ENCODE measurements around the gene GPBP1L1. TPM values are rescaled to one million over a fixed set of nuclear protein-coding genes. Genes with fewer than 3 reads are reported as not detected.
"Not testable (repeated sequence)": the region's sequence is repeated elsewhere in the genome, so short reads cannot be mapped to it uniquely, and the experiment has no call there.

Gene GPBP1L1
- total and polyA plus RNA-seq, 7 experiments from 2014 or later = 104 to 180 (median 112) TPM

DNA sequence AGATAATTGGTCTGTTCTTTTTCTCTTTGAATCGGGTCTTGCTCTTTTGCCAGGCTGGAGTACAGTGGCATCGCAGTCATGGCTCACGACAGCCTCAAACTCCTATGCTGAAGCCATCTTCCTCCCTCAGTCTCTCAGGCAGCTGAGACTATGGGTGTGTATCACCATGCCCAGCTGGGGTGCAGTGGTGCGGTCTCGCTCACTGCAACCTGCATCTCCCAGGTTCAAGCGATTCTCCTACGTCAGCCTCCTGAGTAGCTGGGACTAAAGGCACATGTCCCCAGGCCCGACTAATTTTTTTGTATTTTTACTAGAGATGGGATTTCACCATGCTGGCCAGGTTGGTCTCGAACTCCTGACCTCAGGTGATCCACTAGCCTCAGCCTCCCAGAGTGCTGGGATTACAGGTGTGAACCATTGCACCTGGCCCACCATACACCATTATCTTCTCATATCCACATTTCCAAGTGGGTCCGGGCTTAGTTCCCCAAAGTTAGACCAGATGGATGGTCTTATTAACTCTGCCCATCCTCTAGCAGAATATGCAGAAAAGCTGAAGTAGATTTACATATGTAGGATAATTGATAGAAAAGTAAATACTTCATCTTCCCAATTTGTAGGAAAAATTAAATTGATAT is 75.6 kb downstream of the GPBP1L1 start:
- H3K4me3 ChIP-seq (ENCODE audit: low read length) = no peak overlapping the region
- peaks cover 9 to 81% (median 18%) of the 10 kb centered on the region in 3 experiments for H3K36me3 ChIP-seq (ENCODE audit: control insufficient read depth in 2 of 3, insufficient read depth in 3 of 3, low read length in 3 of 3)
- ChIA-PET CTCF (no interaction called here), POLR2A (no interaction called here)
- H3K36me3 Mint-ChIP-seq = peaks cover 8 to 48% (median 31%) of the 10 kb centered on the region in 5 donors
- peaks cover 11 to 29% (median 24%) of the 10 kb centered on the region in 7 donors for H3K4me1 Mint-ChIP-seq
- peak overlapping the region in 4 of 9 donors; percentile 12 to 38 (median 24) for H3K27ac Mint-ChIP-seq
- ATAC-seq (peak; percentile 18), DNase-seq (no peak)
- H3K9me3 Mint-ChIP-seq = no peaks in the 10 kb centered on the region
- intact Hi-C loops (cut with micrococcal nuclease) = no loop called here
- no peak overlapping the region for H3K4me3 Mint-ChIP-seq
- peaks cover 0 to 4% of the 10 kb centered on the region in 2 donors for H3K4me1 ChIP-seq (ENCODE audit: control insufficient read depth in 2 of 2, insufficient read depth in 2 of 2, low read length in 2 of 2)
- no peaks in the 10 kb centered on the region for H3K27me3 Mint-ChIP-seq
- H3K27ac ChIP-seq (ENCODE audit: low read depth, low read length) = no peak overlapping the region
- H3K9me3 ChIP-seq (ENCODE audit: control insufficient read depth in 2 of 3, low read length in 3 of 3) = no peaks in the 10 kb centered on the region
- no peaks in the 10 kb centered on the region for H3K27me3 ChIP-seq (ENCODE audit: control insufficient read depth in 2 of 2, insufficient read depth in 2 of 2, low read length in 2 of 2)

DNA sequence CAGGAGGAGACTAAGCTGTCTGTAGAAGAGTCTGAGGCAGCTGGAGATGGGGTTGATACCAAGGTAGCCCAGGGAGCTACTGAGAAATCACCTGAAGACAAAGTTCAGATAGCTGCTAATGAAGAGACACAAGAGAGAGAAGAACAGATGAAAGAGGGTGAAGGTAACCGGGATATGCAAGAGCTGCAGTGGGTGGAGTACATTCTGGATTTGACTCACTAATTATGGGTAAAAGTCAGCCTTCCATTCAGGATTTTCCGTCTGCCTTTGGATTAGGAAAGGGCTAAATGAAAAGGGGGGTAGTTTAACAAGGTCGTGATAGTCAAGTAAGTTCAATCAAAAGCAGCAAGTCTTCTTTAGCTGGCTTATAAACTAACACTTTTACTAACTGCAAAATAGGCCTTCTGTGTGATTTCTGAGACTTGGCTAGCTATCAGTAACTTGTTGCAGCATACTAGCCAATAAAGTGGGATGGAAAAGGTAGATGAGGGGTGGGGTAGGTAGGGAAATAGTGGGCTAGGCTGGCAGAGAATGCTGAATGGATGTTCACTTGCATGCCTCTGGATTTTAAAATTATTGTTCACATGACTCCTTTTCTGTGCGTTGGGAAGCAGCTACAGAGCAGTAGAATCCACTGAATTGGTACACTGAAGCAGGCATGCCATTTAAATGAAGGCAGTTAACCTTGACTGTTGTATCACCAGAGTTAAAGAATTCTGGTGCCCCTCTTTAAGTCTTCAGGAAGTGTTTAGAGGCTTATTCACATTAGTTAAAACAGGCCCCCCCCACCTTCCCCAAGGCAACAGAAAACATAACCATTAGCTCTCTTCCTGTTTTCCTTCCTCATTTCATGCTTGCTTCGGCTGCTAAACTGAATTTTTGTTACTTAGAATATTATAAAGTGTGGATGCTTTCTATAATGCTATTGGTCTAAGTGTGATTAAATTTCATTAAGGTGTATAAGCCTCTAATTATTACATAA is 77.9 kb downstream of the GPBP1L1 start:
- ChIA-PET CTCF (no interaction called here), POLR2A (interaction anchor here (0.6 kb wide), 2 partner anchors 22 to 142 kb away, joined by 3 to 5 read pairs; no protein-coding TSS in a partner anchor)
- Mint-ChIP-seq H3K36me3 (peaks cover 8 to 48% (median 35%) of the 10 kb centered on the region in 5 donors), H3K4me1 (peaks cover 11 to 29% (median 25%) of the 10 kb centered on the region in 7 donors), H3K27ac (peak overlapping the region; percentile 31 to 93 (median 68)), H3K4me3 (peak overlapping the region in 1 of 10 donors; percentile 4), H3K27me3 (no peaks in the 10 kb centered on the region), H3K9me3 (no peaks in the 10 kb centered on the region)
- ATAC-seq = peak; percentile 49
- Histone ChIP-seq H3K4me1 (ENCODE audit: control insufficient read depth in 2 of 2, insufficient read depth in 2 of 2, low read length in 2 of 2) (peaks cover 0 to 4% of the 10 kb centered on the region in 2 donors), H3K27me3 (ENCODE audit: control insufficient read depth in 2 of 2, insufficient read depth in 2 of 2, low read length in 2 of 2) (no peaks in the 10 kb centered on the region), H3K27ac (ENCODE audit: low read depth, low read length) (no peak overlapping the region), H3K36me3 (ENCODE audit: control insufficient read depth in 2 of 3, insufficient read depth in 3 of 3, low read length in 3 of 3) (peaks cover 12 to 76% (median 28%) of the 10 kb centered on the region in 3 experiments), H3K4me3 (ENCODE audit: low read length) (no peak overlapping the region), H3K9me3 (ENCODE audit: control insufficient read depth in 2 of 3, low read length in 3 of 3) (no peaks in the 10 kb centered on the region)
- no peak for DNase-seq
- intact Hi-C loops (cut with micrococcal nuclease) = no loop called here

- peak overlapping the region; percentile 23 to 93 (median 75) for H3K27ac Mint-ChIP-seq
- POLR2A ChIA-PET = interaction anchor here (1.2 kb wide), 1 partner anchor 23 kb away, joined by 3 read pairs; no protein-coding TSS in a partner anchor
- no peaks in the 10 kb centered on the region for H3K9me3 ChIP-seq (ENCODE audit: control insufficient read depth in 2 of 3, low read length in 3 of 3)
- no peaks in the 10 kb centered on the region for H3K9me3 Mint-ChIP-seq
- DNase-seq (no peak), ATAC-seq (no peak)
- H3K4me3 Mint-ChIP-seq = peak overlapping the region in 1 of 10 donors; percentile 14
- intact Hi-C loops (cut with micrococcal nuclease) = no loop called here
- H3K27me3 ChIP-seq (ENCODE audit: control insufficient read depth in 2 of 2, insufficient read depth in 2 of 2, low read length in 2 of 2) = no peaks in the 10 kb centered on the region
- H3K27me3 Mint-ChIP-seq = no peaks in the 10 kb centered on the region
- CTCF ChIA-PET = no interaction called here
- peaks cover 0 to 4% of the 10 kb centered on the region in 2 donors for H3K4me1 ChIP-seq (ENCODE audit: control insufficient read depth in 2 of 2, insufficient read depth in 2 of 2, low read length in 2 of 2)
- H3K36me3 Mint-ChIP-seq = peaks cover 8 to 47% (median 35%) of the 10 kb centered on the region in 5 donors
- H3K4me3 ChIP-seq (ENCODE audit: low read length) = no peak overlapping the region
- H3K4me1 Mint-ChIP-seq = peaks cover 11 to 29% (median 25%) of the 10 kb centered on the region in 7 donors
- peaks cover 7 to 73% (median 28%) of the 10 kb centered on the region in 3 experiments for H3K36me3 ChIP-seq (ENCODE audit: control insufficient read depth in 2 of 3, insufficient read depth in 3 of 3, low read length in 3 of 3)
- H3K27ac ChIP-seq (ENCODE audit: low read depth, low read length) = no peak overlapping the region
Observed at GRCh38 chr1:45607404-45608074, 78.8 kb downstream of the GPBP1L1 start.

DNA sequence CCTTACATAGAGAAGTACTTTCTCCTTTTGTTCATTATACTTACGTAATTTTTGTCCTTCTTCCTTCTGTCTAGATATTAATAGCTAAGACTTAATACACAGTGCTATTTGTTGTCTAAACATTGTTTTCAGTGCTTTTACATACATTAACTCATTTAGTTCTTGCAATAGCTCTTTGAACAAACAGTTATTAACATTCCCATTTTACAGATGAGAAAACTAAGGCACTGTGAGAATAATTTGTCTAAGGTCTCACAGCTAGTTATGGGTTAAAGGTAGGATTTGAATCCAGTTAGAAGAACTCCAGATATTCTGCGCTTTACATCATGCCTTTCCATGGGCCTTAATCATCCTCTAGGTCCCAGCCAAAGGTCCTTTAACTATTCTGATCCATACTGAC is 82.1 kb downstream of the GPBP1L1 start:
- peak overlapping the region in 1 of 9 donors; percentile 51 for H3K27ac Mint-ChIP-seq
- H3K4me3 ChIP-seq (ENCODE audit: low read length) = no peak overlapping the region
- no peak for ATAC-seq
- H3K27ac ChIP-seq (ENCODE audit: low read depth, low read length) = no peak overlapping the region
- H3K9me3 ChIP-seq (ENCODE audit: control insufficient read depth in 2 of 3, low read length in 3 of 3) = no peaks in the 10 kb centered on the region
- ChIA-PET CTCF (interaction anchor here (0.6 kb wide), 1 partner anchor 414 kb away, joined by 4 read pairs; no protein-coding TSS in a partner anchor), POLR2A (no interaction called here)
- peaks cover 8 to 43% (median 27%) of the 10 kb centered on the region in 5 donors for H3K36me3 Mint-ChIP-seq
- H3K4me3 Mint-ChIP-seq = no peak overlapping the region
- H3K4me1 ChIP-seq (ENCODE audit: control insufficient read depth in 2 of 2, insufficient read depth in 2 of 2, low read length in 2 of 2) = peaks cover 0 to 4% of the 10 kb centered on the region in 2 donors
- intact Hi-C loops (cut with micrococcal nuclease) = no loop called here
- peaks cover 21 to 54% (median 48%) of the 10 kb centered on the region in 7 donors for H3K4me1 Mint-ChIP-seq
- no peaks in the 10 kb centered on the region for H3K27me3 ChIP-seq (ENCODE audit: control insufficient read depth in 2 of 2, insufficient read depth in 2 of 2, low read length in 2 of 2)
- no peaks in the 10 kb centered on the region for H3K27me3 Mint-ChIP-seq
- DNase-seq = no peak
- H3K36me3 ChIP-seq (ENCODE audit: control insufficient read depth in 2 of 3, insufficient read depth in 3 of 3, low read length in 3 of 3) = peaks cover 7 to 61% (median 23%) of the 10 kb centered on the region in 3 experiments
- peaks cover 0 to 2% (median 0%) of the 10 kb centered on the region in 11 donors for H3K9me3 Mint-ChIP-seq

GRCh38 chr1:45596765-45597164 is 89.6 kb downstream of the GPBP1L1 start:
- H3K9me3 Mint-ChIP-seq; H3K4me3 Mint-ChIP-seq; H3K9me3 ChIP-seq (ENCODE audit: control insufficient read depth in 2 of 3, low read length in 3 of 3); H3K27me3 ChIP-seq (ENCODE audit: control insufficient read depth in 2 of 2, insufficient read depth in 2 of 2, low read length in 2 of 2); ATAC-seq; intact Hi-C loops (cut with micrococcal nuclease); DNase-seq; POLR2A ChIA-PET; H3K4me1 ChIP-seq (ENCODE audit: control insufficient read depth in 2 of 2, insufficient read depth in 2 of 2, low read length in 2 of 2); H3K27me3 Mint-ChIP-seq; H3K27ac ChIP-seq (ENCODE audit: low read depth, low read length); CTCF ChIA-PET; H3K4me3 ChIP-seq (ENCODE audit: low read length): not testable (repeated sequence)
- H3K4me1 Mint-ChIP-seq = peaks cover 19 to 55% (median 47%) of the 10 kb centered on the region in 7 donors
- H3K36me3 ChIP-seq (ENCODE audit: control insufficient read depth in 2 of 3, insufficient read depth in 3 of 3, low read length in 3 of 3) = peaks cover 0 to 37% (median 3%) of the 10 kb centered on the region in 3 experiments
- H3K27ac Mint-ChIP-seq = peak overlapping the region in 1 of 9 donors; percentile 22
- H3K36me3 Mint-ChIP-seq = peaks cover 0 to 34% (median 19%) of the 10 kb centered on the region in 5 donors

DNA sequence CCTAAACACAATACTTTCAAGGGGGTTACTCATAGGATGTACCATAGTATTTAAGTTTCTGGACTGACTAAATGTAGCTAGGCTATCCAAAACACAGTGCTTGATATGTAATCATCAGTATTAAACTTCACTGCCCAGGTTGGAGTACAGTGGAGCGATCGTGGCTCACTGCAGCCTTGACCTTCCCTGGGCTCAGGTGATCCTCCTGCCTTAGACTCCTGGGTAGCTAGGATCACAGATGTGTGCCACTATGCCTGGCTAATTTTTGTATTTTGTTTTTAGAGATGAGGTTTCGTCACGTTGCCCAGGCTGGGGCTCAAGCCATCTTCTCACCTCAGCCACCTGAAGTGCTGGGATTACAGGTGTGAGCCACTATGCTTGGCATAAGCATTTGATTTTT is 91.9 kb downstream of the GPBP1L1 start:
- Mint-ChIP-seq H3K27me3 (no peaks in the 10 kb centered on the region), H3K27ac (peak overlapping the region in 2 of 9 donors; percentile 34 to 62), H3K4me1 (peaks cover 11 to 45% (median 30%) of the 10 kb centered on the region in 7 donors), H3K4me3 (no peak overlapping the region), H3K9me3 (no peaks in the 10 kb centered on the region), H3K36me3 (peaks cover 0 to 33% (median 15%) of the 10 kb centered on the region in 5 donors)
- Histone ChIP-seq H3K27ac (ENCODE audit: low read depth, low read length) (no peak overlapping the region), H3K4me3 (ENCODE audit: low read length) (no peak overlapping the region), H3K27me3 (ENCODE audit: control insufficient read depth in 2 of 2, insufficient read depth in 2 of 2, low read length in 2 of 2) (no peaks in the 10 kb centered on the region), H3K9me3 (ENCODE audit: control insufficient read depth in 2 of 3, low read length in 3 of 3) (no peaks in the 10 kb centered on the region), H3K4me1 (ENCODE audit: control insufficient read depth in 2 of 2, insufficient read depth in 2 of 2, low read length in 2 of 2) (no peaks in the 10 kb centered on the region), H3K36me3 (ENCODE audit: control insufficient read depth in 2 of 3, insufficient read depth in 3 of 3, low read length in 3 of 3) (peaks cover 0 to 37% (median 3%) of the 10 kb centered on the region in 3 experiments)
- DNase-seq = no peak
- intact Hi-C loops (cut with micrococcal nuclease) = no loop called here
- CTCF ChIA-PET = no interaction called here
- no peak for ATAC-seq
- POLR2A ChIA-PET = no interaction called here

Measured in naive thymus-derived CD4-positive, alpha-beta T cell (primary cell).